Neural cell (in vitro differentiated cells): Measurements from ENCODE around the gene CRYGN. TPM values are rescaled to one million over a fixed set of nuclear protein-coding genes. Genes with fewer than 3 reads are reported as not detected.

Experiments used
- H2AFZ ChIP-seq: fragments of 200-600, 300-800 bp; sonication (generic), shearing (Covaris generic); 2 replicates; pipeline ENCODE4 v1.6.0; 2014; ENCODE audit warnings: low read depth, mild to moderate bottlenecking, antibody characterized with exemption, low read length, moderate library complexity
- H3F3A ChIP-seq: fragments of 200-600 bp; shearing (Covaris generic); 2 replicates; pipeline ENCODE4 v1.6.1; 2016; ENCODE audit warnings: mild to moderate bottlenecking, moderate library complexity, mixed read lengths, antibody characterized with exemption, low read length; ENCODE audit not compliant: insufficient read depth, poor library complexity, severe bottlenecking
- H3K27ac ChIP-seq: fragments of 200-600, 300-800 bp; sonication (generic), shearing (Covaris generic); 2 replicates; pipeline ENCODE4 v1.5.1; 2014; ENCODE audit warnings: mild to moderate bottlenecking, low read length, moderate library complexity
- H3K27me3 ChIP-seq: fragments of 300-800, 200-600 bp; sonication (generic), shearing (Covaris generic); 2 replicates; pipeline ENCODE4 v1.6.0; 2014; ENCODE audit warnings: mild to moderate bottlenecking, low read depth, low read length, moderate library complexity; ENCODE audit not compliant: insufficient read depth
- H3K36me3 ChIP-seq: fragments of 300-800, 200-600 bp; sonication (generic), shearing (Covaris generic); 2 replicates; pipeline ENCODE4 v1.5.1; 2014; ENCODE audit warnings: mild to moderate bottlenecking, antibody characterized with exemption, low read length, moderate library complexity; ENCODE audit not compliant: insufficient read depth
- H3K4me2 ChIP-seq: fragments of 300-800, 200-600 bp; sonication (generic), shearing (Covaris generic); 2 replicates; pipeline ENCODE4 v1.6.0; 2014; ENCODE audit warnings: mild to moderate bottlenecking, low read length
- H3K4me3 ChIP-seq: fragments of 300-800, 200-600 bp; sonication (generic), shearing (Covaris generic); 2 replicates; pipeline ENCODE4 v1.5.1; 2014; ENCODE audit warnings: mild to moderate bottlenecking, low read length, moderate library complexity
- H3K79me2 ChIP-seq: fragments of 200-600 bp; shearing (Covaris generic); replicated peaks from 2 replicates; pipeline ENCODE4 v1.6.0; 2014; ENCODE audit warnings: mild to moderate bottlenecking, low read length, moderate library complexity; ENCODE audit not compliant: insufficient read depth
- H3K9ac ChIP-seq: fragments of 300-800, 200-600 bp; sonication (generic), shearing (Covaris generic); 2 replicates; pipeline ENCODE4 v1.6.1; 2016; ENCODE audit warnings: mild to moderate bottlenecking, low read length, mixed read lengths
- H3K9me2 ChIP-seq: fragments of 200-600 bp; shearing (Covaris generic); 2 replicates; pipeline ENCODE4 v1.6.1; 2016; ENCODE audit warnings: mild to moderate bottlenecking, low read length, mixed read lengths; ENCODE audit not compliant: insufficient read depth
- H3K9me3 ChIP-seq: fragments of 200-600, 300-800 bp; sonication (generic), shearing (Covaris generic); 2 replicates; pipeline ENCODE4 v1.6.1; 2016; ENCODE audit warnings: mild to moderate bottlenecking, mixed run types, low read length, moderate library complexity, mixed read lengths
- H4K20me1 ChIP-seq: fragments of 200-600 bp; shearing (Covaris generic); 2 replicates; pipeline ENCODE4 v1.6.1; 2016; ENCODE audit warnings: mild to moderate bottlenecking, mixed run types; ENCODE audit not compliant: insufficient read depth
- EP300 ChIP-seq: fragments of 450-650 bp; conservative IDR thresholded peaks from 2 replicates; pipeline ENCODE4 v1.6.1; 2014; ENCODE audit warnings: antibody characterized with exemption, mild to moderate bottlenecking, moderate library complexity; ENCODE audit not compliant: poor library complexity, severe bottlenecking
- EZH2 ChIP-seq: fragments of 200-600, 300-800 bp; shearing (Covaris generic), sonication (generic); IDR thresholded peaks from 2 replicates; pipeline ENCODE4 v1.6.1; 2014; ENCODE audit warnings: antibody characterized with exemption, low read length, borderline replicate concordance, mild to moderate bottlenecking; ENCODE audit not compliant: insufficient read depth, poor library complexity, severe bottlenecking
- POLR2AphosphoS5 ChIP-seq: IDR thresholded peaks from 2 replicates; pipeline ENCODE4 v1.6.1; 2012
- TAF1 ChIP-seq: IDR thresholded peaks from 2 replicates; pipeline ENCODE4 v1.6.1; 2012; ENCODE audit warnings: low read depth
- polyA plus RNA-seq: library from polyadenylated mRNA; depleted of rRNA; stranded (reverse); fragments of >200 nt; gene quantifications from 2 replicates; pipeline ENCODE4 v1.2.3, GENCODE V29; 2014
- TF ChIP-seq, protein P1 (sequence below): fragments of 450-650 bp; IDR thresholded peaks from 2 replicates; pipeline ENCODE4 v1.5.1; 2014; ENCODE audit warnings: antibody characterized with exemption, mild to moderate bottlenecking, moderate library complexity; ENCODE audit not compliant: poor library complexity, severe bottlenecking
- TF ChIP-seq, protein P2 (sequence below): IDR thresholded peaks from 2 replicates; pipeline ENCODE4 v1.6.1; 2012; ENCODE audit warnings: borderline replicate concordance

CRYGN gene
- polyA plus RNA-seq, 1 donor from 2014 or later: not detected

DNA sequence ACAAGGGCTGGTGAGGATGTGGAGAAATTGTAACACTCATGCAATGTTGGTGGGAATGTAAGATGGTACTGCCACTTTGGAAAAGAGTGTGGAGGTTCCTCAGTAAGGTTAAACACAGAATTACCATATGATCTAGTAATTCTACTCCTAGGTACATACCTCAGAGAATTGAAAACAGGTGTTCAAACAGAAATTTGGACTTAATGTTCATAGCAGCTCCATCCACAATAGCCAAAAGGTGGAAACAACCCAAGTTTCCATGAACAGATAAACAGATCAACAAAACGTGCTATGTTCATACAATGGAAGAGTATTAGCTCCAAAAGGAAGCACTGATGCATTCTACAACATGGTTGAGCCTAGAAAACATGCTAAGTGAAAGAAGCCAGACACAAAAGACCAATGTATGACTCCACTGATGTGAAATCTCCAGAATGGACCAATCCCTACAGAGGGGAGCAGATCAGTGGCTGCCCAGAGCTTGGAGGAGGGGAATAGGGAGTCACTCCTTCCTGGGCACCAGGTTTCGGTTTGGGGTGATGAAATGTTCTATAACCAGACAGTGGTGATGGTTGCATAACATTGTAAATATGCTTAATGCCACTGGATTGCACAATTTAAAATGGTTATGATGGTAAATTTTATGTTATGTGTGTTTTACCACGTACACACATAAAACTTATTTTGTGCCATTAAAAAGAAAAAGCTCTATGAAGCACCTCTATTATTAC lies 24.4 kb downstream of the CRYGN start:
- Histone ChIP-seq H3K4me3 (no peak overlapping the region), H3K36me3 (no peaks in the 10 kb centered on the region), H4K20me1 (no peaks in the 10 kb centered on the region), H2AFZ (no peak overlapping the region), H3K4me2 (no peak overlapping the region), H3K27ac (no peak overlapping the region), H3K27me3 (no peaks in the 10 kb centered on the region), H3K79me2 (no peaks in the 10 kb centered on the region), H3F3A (no peaks in the 10 kb centered on the region), H3K9me3 (no peaks in the 10 kb centered on the region), H3K9me2 (no peaks in the 10 kb centered on the region), H3K9ac (no peak overlapping the region)
- TF ChIP-seq, protein P1, sequence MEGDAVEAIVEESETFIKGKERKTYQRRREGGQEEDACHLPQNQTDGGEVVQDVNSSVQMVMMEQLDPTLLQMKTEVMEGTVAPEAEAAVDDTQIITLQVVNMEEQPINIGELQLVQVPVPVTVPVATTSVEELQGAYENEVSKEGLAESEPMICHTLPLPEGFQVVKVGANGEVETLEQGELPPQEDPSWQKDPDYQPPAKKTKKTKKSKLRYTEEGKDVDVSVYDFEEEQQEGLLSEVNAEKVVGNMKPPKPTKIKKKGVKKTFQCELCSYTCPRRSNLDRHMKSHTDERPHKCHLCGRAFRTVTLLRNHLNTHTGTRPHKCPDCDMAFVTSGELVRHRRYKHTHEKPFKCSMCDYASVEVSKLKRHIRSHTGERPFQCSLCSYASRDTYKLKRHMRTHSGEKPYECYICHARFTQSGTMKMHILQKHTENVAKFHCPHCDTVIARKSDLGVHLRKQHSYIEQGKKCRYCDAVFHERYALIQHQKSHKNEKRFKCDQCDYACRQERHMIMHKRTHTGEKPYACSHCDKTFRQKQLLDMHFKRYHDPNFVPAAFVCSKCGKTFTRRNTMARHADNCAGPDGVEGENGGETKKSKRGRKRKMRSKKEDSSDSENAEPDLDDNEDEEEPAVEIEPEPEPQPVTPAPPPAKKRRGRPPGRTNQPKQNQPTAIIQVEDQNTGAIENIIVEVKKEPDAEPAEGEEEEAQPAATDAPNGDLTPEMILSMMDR: no peak
- TF ChIP-seq TAF1 (no peak), POLR2AphosphoS5 (no peak), EP300 (no peak)
- TF ChIP-seq, protein P2, sequence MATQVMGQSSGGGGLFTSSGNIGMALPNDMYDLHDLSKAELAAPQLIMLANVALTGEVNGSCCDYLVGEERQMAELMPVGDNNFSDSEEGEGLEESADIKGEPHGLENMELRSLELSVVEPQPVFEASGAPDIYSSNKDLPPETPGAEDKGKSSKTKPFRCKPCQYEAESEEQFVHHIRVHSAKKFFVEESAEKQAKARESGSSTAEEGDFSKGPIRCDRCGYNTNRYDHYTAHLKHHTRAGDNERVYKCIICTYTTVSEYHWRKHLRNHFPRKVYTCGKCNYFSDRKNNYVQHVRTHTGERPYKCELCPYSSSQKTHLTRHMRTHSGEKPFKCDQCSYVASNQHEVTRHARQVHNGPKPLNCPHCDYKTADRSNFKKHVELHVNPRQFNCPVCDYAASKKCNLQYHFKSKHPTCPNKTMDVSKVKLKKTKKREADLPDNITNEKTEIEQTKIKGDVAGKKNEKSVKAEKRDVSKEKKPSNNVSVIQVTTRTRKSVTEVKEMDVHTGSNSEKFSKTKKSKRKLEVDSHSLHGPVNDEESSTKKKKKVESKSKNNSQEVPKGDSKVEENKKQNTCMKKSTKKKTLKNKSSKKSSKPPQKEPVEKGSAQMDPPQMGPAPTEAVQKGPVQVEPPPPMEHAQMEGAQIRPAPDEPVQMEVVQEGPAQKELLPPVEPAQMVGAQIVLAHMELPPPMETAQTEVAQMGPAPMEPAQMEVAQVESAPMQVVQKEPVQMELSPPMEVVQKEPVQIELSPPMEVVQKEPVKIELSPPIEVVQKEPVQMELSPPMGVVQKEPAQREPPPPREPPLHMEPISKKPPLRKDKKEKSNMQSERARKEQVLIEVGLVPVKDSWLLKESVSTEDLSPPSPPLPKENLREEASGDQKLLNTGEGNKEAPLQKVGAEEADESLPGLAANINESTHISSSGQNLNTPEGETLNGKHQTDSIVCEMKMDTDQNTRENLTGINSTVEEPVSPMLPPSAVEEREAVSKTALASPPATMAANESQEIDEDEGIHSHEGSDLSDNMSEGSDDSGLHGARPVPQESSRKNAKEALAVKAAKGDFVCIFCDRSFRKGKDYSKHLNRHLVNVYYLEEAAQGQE: no peak

DNA sequence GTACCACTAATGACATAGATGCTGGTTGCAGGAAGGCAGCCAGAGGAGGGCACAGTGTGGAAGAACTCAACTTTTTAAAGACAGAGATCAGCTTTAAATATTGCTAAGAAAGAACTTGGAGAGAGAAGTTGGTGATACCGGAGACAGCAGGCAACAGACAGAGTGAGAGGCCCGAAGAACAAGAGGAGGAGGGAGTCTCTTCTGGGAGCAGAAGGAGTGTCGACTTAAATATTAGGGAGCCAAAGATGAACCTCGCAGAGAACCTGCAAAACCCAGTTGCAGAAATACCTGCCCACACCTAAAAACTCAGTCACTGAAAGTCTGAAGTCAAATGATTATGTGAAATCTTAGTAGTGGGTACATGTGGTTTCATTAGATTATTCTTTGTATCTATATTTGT lies 26.7 kb downstream of the CRYGN start:
- Histone ChIP-seq H3F3A (no peaks in the 10 kb centered on the region), H3K4me2 (no peak overlapping the region), H3K9me2 (no peaks in the 10 kb centered on the region), H3K27ac (no peak overlapping the region), H3K79me2 (no peaks in the 10 kb centered on the region), H3K27me3 (peaks cover 6% of the 10 kb centered on the region), H3K9me3 (no peaks in the 10 kb centered on the region), H3K9ac (no peak overlapping the region), H3K36me3 (no peaks in the 10 kb centered on the region), H4K20me1 (no peaks in the 10 kb centered on the region), H2AFZ (no peak overlapping the region), H3K4me3 (no peak overlapping the region)
- TF ChIP-seq, protein P1: no peak
- TF ChIP-seq EZH2 (no peak), POLR2AphosphoS5 (no peak)
